Kidney (tissue), 14 donors: ENCODE data around the gene PDE4D. TPM values are rescaled to one million over a fixed set of nuclear protein-coding genes. Genes with fewer than 3 reads are reported as not detected.

ENCODE experiments used
- DNase-seq, 5 donors: peaks; one replicate each; pipeline ENCODE4 v3.0.0-alpha.2; 2013 to 2020
- FAIRE-seq: peaks from 2 replicates; lab custom pipeline; 2012; peaks lifted over from hg19 to GRCh38; lab: Jason Lieb, UNC
- H3K27ac ChIP-seq, 2 donors: one replicate each; pipeline ENCODE4 v1.7.0; 2013; ENCODE audit warnings: low read depth in 2 of 2, low read length in 2 of 2, inconsistent platforms in 1 of 2
- H3K27me3 ChIP-seq: one replicate; pipeline ENCODE4 v1.7.1; 2013; ENCODE audit warnings: low read length, inconsistent platforms; ENCODE audit not compliant: control insufficient read depth, insufficient read depth
- H3K36me3 ChIP-seq, 3 donors: one replicate each; pipeline versions ENCODE4 v1.7.0 to v1.7.1; 2013; ENCODE audit warnings: low read length in 3 of 3, control low read depth in 1 of 3, inconsistent platforms in 1 of 3; ENCODE audit not compliant: insufficient read depth in 3 of 3, control insufficient read depth in 2 of 3
- H3K4me1 ChIP-seq, 3 donors: one replicate each; pipeline versions ENCODE4 v1.7.0 to v1.7.1; 2013; ENCODE audit warnings: low read length in 3 of 3, inconsistent platforms in 1 of 3, low read depth in 1 of 3; ENCODE audit not compliant: control insufficient read depth in 2 of 3, insufficient read depth in 2 of 3
- H3K4me3 ChIP-seq, 3 donors: one replicate each; pipeline versions ENCODE4 v1.7.0 to v1.8.1; 2013; ENCODE audit warnings: low read length in 3 of 3, control low read depth in 1 of 3, inconsistent platforms in 1 of 3
- H3K9ac ChIP-seq, 3 donors: one replicate each; pipeline versions ENCODE4 v1.7.0 to v1.7.1; 2013; ENCODE audit warnings: low read length in 3 of 3, control low read depth in 1 of 3, inconsistent platforms in 1 of 3
- H3K9me3 ChIP-seq, 3 donors: one replicate each; pipeline versions ENCODE4 v1.7.0 to v1.7.1; 2013; ENCODE audit warnings: low read length in 3 of 3, control low read depth in 1 of 3, inconsistent platforms in 1 of 3; ENCODE audit not compliant: control insufficient read depth in 2 of 3, insufficient read depth in 1 of 3
- CTCF ChIP-seq: IDR thresholded peaks from 3 replicates; pipeline ENCODE4 v1.5.1; 2012; ENCODE audit warnings: mild to moderate bottlenecking, moderate library complexity, borderline replicate concordance; ENCODE audit not compliant: insufficient read depth; ENCODE audit errors: extremely low read depth
- intact Hi-C: fragments of 100-400 bp; cut with DNase I; formaldehyde crosslinking; loops from one replicate; pipeline ENCODE4 v1.11.1; 2022
- polyA plus RNA-seq: library from polyadenylated mRNA; stranded (reverse); fragments of 350-450 nt; fragmentation: Illumina TruSeq; extraction: RNeasy Lipid Tissue Mini Kit (QIAGEN cat#74804); gene quantifications from one replicate; pipeline ENCODE4 v1.2.3, GENCODE V29; 2014; ENCODE audit warnings: low read depth, low replicate concordance; ENCODE audit not compliant: insufficient read depth
- total RNA-seq: library from RNA; stranded (reverse); fragmentation: NEBNext Ultra II Directional; extraction: Animal tissue kit (Norgen Biotek cat#: 25700); gene quantifications from one replicate; pipeline ENCODE4 v1.2.1, GENCODE V29; 2021
- donor health status: control.
- donor health status: control.
- donor health status: control.
- donor health status: control.
- donor health status: control.
- donor health status: DM: yes; HTN: yes; CAD: no.
- donor health status: Normal renal cell carcinoma (clear cell type).

The PDE4D gene
- total and polyA plus RNA-seq, 2 donors from 2014 or later, result 9.2 to 78.9 TPM

GRCh38 chr5:59795141-59795540, 98.4 kb downstream of the PDE4D start:
- Histone ChIP-seq H3K9ac (no peak overlapping the region), H3K27ac (no peak overlapping the region), H3K4me1 (peaks cover 0 to 9% (median 5%) of the 10 kb centered on the region in 3 donors), H3K9me3 (no peaks in the 10 kb centered on the region), H3K36me3 (no peaks in the 10 kb centered on the region), H3K27me3 (no peaks in the 10 kb centered on the region), H3K4me3 (no peak overlapping the region)
- no peak for TF ChIP-seq CTCF
- FAIRE-seq (no peak), DNase-seq (no peak)
- intact Hi-C loops, result loop anchor here (10.0 kb wide), 1 partner anchor 410 kb away; no protein-coding TSS in a partner anchor

GRCh38 chr5:59792983-59793585, 100.4 kb downstream of the PDE4D start:
- H3K9me3 ChIP-seq, result no peaks in the 10 kb centered on the region
- no peak overlapping the region for H3K4me3 ChIP-seq
- DNase-seq (peak in 1 of 5 donors; percentile 77), FAIRE-seq (no peak)
- no peak for TF ChIP-seq CTCF
- no peaks in the 10 kb centered on the region for H3K27me3 ChIP-seq
- no peak overlapping the region for H3K9ac ChIP-seq
- no peaks in the 10 kb centered on the region for H3K36me3 ChIP-seq
- intact Hi-C loops, result loop anchor here (10.0 kb wide), 1 partner anchor 408 kb away; no protein-coding TSS in a partner anchor
- no peak overlapping the region for H3K27ac ChIP-seq
- peaks cover 0 to 2% (median 0%) of the 10 kb centered on the region in 3 donors for H3K4me1 ChIP-seq

- DNase-seq (no peak), FAIRE-seq (no peak)
- no peak overlapping the region for H3K27ac ChIP-seq
- no peaks in the 10 kb centered on the region for H3K27me3 ChIP-seq
- H3K36me3 ChIP-seq, result no peaks in the 10 kb centered on the region
- H3K4me3 ChIP-seq, result no peak overlapping the region
- no peaks in the 10 kb centered on the region for H3K9me3 ChIP-seq
- intact Hi-C loops, result loop anchor here (10.0 kb wide), 1 partner anchor 407 kb away; no protein-coding TSS in a partner anchor
- H3K9ac ChIP-seq, result no peak overlapping the region
- TF ChIP-seq CTCF, result no peak
- H3K4me1 ChIP-seq, result peaks cover 0 to 2% (median 0%) of the 10 kb centered on the region in 3 donors
Observed at GRCh38 chr5:59791617-59792016, 101.9 kb downstream of the PDE4D start.
